Fibroblast of the aortic adventitia (primary cell): ENCODE data around the gene SRRM4. TPM values are rescaled to one million over a fixed set of nuclear protein-coding genes. Genes with fewer than 3 reads are reported as not detected.

Source experiments
- DNase-seq: peaks from one replicate; pipeline ENCODE4 v3.0.0-alpha.2; 2010; ENCODE audit warnings: low read depth
- H3K4me3 ChIP-seq: 2 replicates; pipeline ENCODE4 v1.5.1; 2011; ENCODE audit warnings: low read depth, mild to moderate bottlenecking, control low read depth, low read length, moderate library complexity
- total RNA-seq: library from RNA; depleted of rRNA; stranded (reverse); fragments of >200 nt; gene quantifications from 2 replicates; pipeline ENCODE4 v1.2.3, GENCODE V29; 2012; ENCODE audit warnings: low replicate concordance
- TF ChIP-seq, protein P1 (sequence below): IDR thresholded peaks from 2 replicates; pipeline ENCODE4 v1.5.1; 2011; ENCODE audit warnings: mild to moderate bottlenecking, low read length, control low read depth, inconsistent platforms; ENCODE audit not compliant: insufficient read depth

Gene SRRM4
- total RNA-seq, 1 donor = not detected

DNA sequence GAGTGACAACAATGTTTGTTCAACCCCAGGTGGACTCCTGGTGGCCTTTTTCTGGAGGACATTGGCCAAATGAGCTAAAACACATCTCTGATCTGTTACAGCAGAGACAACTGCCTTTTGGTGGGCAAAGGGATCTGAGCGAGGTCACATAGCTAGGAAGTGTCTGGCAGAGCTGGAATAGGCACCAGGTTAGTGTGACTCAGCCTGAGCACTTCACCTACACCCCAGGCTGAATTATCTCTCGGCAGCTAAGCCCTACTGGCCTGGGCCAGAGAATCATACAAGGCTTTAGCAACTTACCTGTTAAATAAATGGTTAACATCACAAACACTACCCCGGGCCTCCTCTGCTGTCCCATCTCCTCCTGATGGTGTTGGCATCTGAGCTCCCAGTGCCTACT lies 147.2 kb downstream of the SRRM4 start:
- DNase-seq = no peak
- TF ChIP-seq, protein P1, sequence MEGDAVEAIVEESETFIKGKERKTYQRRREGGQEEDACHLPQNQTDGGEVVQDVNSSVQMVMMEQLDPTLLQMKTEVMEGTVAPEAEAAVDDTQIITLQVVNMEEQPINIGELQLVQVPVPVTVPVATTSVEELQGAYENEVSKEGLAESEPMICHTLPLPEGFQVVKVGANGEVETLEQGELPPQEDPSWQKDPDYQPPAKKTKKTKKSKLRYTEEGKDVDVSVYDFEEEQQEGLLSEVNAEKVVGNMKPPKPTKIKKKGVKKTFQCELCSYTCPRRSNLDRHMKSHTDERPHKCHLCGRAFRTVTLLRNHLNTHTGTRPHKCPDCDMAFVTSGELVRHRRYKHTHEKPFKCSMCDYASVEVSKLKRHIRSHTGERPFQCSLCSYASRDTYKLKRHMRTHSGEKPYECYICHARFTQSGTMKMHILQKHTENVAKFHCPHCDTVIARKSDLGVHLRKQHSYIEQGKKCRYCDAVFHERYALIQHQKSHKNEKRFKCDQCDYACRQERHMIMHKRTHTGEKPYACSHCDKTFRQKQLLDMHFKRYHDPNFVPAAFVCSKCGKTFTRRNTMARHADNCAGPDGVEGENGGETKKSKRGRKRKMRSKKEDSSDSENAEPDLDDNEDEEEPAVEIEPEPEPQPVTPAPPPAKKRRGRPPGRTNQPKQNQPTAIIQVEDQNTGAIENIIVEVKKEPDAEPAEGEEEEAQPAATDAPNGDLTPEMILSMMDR = no peak
- no peak overlapping the region for H3K4me3 ChIP-seq

DNA sequence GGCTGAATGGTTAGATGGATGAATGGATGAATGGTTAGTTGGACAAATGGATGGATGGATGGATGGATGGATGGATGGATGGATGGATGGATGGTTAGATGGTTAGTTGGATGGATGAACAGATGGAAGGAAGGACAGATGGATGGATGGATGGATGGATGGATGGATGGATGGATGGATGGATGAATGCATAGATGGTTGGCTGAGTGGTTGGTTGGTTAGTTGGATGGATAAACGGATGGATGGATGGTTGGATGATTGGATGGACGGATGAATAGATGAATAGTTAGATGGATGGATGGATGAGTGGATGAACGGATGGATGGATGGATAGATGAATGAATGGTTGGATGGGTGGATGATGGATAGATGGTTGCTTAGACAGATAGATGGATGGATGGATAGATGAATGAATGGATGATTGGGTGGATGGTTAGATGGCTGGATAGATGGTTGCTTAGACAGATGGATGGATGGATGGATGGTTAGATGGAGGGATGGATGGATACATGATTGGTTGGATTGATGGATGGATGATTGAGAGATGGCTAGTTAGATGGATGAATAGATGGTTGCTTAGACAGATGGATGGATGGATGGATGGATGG lies 148.6 kb downstream of the SRRM4 start:
- DNase-seq = no peak
- TF ChIP-seq, protein P1 = no peak
- H3K4me3 ChIP-seq = no peak overlapping the region

DNA sequence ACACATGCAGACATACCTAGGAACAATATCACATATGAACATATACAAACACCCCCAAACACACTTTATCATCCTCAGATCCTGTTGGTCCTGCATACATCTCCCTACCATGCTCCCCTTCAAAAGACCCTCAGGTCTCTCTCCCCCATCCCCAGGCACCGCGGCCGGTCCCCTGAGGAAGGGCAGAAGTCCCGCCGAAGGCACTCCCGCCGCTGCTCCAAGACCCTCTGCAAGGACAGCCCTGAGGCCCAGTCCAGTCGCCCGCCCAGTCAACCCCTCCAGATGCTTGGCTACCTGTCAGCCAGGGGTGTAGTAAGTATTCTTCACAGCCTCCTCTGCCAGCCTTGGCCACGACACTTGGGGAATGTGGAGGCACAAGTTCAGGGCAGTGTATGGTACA lies 149.2 kb downstream of the SRRM4 start:
- H3K4me3 ChIP-seq = no peak overlapping the region
- TF ChIP-seq, protein P1 = no peak
- DNase-seq = no peak

DNA sequence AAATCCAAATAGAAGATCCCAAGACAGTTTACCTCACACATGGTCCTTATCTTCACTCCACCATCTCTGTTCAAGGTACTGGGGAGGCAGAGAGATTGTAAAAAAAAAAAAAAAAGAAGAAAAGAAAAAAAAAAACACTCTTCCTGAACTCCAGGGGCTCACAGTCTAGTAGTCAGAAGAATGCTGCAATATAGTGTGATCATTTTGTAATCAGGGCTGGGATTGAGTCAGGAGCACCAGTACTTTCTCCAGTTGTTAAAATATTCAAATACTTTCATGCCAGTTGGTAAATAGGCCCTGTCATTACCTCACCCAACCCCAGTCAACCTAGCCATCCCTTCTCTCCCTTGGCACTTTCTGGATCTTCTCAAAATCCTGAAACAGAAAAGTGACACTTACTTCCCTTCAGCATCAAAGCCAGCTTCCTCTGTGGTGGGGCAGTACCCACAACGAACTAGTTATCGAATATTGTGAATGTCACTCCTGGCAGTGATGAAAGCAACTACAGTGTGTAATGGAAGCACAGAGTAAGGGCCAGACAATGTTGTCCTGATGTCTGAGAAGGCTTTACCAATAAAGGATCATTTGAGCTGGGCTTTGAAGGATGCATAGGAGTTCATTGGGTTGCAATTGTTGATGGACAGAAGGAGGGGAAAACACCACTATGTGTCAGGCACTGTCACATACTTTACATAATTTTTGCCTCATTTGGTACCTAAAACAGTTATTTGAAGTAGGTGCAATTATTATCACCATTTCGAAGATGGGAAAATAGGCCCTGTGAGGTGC lies 153.1 kb downstream of the SRRM4 start:
- DNase-seq = no peak
- H3K4me3 ChIP-seq = no peak overlapping the region
- TF ChIP-seq, protein P1 = no peak

DNA sequence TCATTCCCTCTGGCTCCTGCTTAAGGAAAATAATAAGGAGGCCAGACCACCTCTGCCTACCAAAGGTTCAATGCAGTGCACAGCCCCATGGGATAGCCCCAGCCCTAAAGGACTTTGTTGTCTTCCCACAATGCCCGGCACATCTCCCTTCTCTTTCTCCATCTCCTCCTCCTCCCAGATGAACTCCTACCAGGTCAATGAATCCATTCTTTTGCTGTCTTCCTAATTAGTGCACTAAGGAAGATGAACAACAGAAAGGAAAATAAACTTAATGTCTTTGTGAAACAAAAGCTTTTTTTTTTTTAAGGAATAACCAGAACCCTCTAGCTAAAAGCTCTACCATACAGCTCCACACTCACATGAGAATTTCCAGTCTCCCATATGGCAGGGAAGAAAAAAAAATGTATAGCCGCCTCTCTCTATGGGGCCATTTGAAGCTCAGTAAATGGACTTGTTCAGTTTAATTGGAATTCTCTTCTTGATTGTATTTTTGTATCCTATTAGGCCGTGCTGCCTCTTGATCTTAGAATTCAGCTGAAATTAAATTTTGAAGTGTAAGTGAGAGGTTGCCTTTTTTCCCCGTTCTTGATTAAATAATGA lies 155.6 kb downstream of the SRRM4 start:
- DNase-seq = no peak
- H3K4me3 ChIP-seq = no peak overlapping the region
- TF ChIP-seq, protein P1 = no peak

DNA sequence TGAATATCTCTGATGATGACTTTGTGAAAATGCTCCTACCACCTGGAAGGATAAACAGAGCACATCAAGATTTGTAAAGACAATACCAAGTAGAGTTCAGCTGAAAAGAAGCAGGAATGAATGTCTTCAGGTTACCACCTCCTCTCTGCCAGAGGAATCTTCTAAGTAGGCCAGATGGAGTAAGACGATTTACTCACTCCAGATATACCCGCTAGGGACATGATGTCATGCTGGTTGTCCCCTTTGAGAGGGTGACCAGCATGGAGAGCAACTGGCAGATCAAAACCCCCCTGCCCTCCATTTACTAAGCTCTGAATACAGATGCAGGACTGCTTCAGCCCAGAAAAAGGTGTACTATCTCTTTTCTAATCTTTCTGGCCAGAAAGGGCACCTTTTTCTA lies 158.1 kb downstream of the SRRM4 start:
- H3K4me3 ChIP-seq = no peak overlapping the region
- no peak for DNase-seq
- TF ChIP-seq, protein P1 = no peak
